Testis (tissue), 3 donors: ENCODE measurements around the gene CTNS. TPM values are rescaled to one million over a fixed set of nuclear protein-coding genes. Genes with fewer than 3 reads are reported as not detected.

Experiments
- DNase-seq: peaks from one replicate; pipeline ENCODE4 v3.0.0-alpha.2; 2019
- H3K27ac ChIP-seq, 2 donors: fragments of 200-600 bp; sonication (generic); one replicate each; pipeline ENCODE4 v1.5.1; 2019
- H3K27me3 ChIP-seq: fragments of 200-600 bp; sonication (generic); one replicate; pipeline ENCODE4 v1.5.1; 2019
- H3K36me3 ChIP-seq: fragments of 200-600 bp; sonication (generic); one replicate; pipeline ENCODE4 v1.5.1; 2017; ENCODE audit warnings: low read depth; ENCODE audit errors: missing control alignments
- H3K4me1 ChIP-seq: fragments of 200-600 bp; sonication (generic); one replicate; pipeline ENCODE4 v1.5.1; 2019
- H3K4me3 ChIP-seq, 2 donors: fragments of 200-600 bp; sonication (generic); one replicate each; pipeline ENCODE4 v1.5.1; 2017 to 2019
- H3K9me3 ChIP-seq: fragments of 200-600 bp; sonication (generic); one replicate; pipeline ENCODE4 v1.5.1; 2017
- CTCF ChIP-seq, 3 experiments: fragments of 450-650 bp in 2 of 3; fragments of 200-600 bp in 1 of 3; sonication (generic) in 1 of 3; IDR thresholded peaks; one replicate each; pipeline ENCODE4 v1.5.1; 2016 to 2019; ENCODE audit warnings: antibody characterized with exemption in 3 of 3, mild to moderate bottlenecking in 2 of 3, moderate library complexity in 1 of 3
- POLR2A ChIP-seq: fragments of 450-650 bp; IDR thresholded peaks from one replicate; pipeline ENCODE4 v1.6.1; 2017; ENCODE audit warnings: antibody characterized with exemption, mild to moderate bottlenecking, moderate library complexity
- WGBS, 2 donors: methylation state at CpG; one replicate each; pipeline ENCODE4 v1.1.5; 2018; 5-methylcytosine and 5-hydroxymethylcytosine counted together
- intact Hi-C: fragments of 100-400 bp; cut with DNase I; formaldehyde crosslinking; loops from one replicate; pipeline ENCODE4 v1.15.1; 2023; ENCODE audit warnings: low total_unique reads
- polyA plus RNA-seq: library from polyadenylated mRNA; stranded (reverse); fragments of 350-450 nt; fragmentation: Illumina TruSeq; extraction: RNeasy Lipid Tissue Mini Kit (QIAGEN cat#74804); gene quantifications from one replicate; pipeline ENCODE4 v1.2.3, GENCODE V29; 2014; ENCODE audit warnings: low read depth, low replicate concordance; ENCODE audit not compliant: insufficient read depth
- total RNA-seq, 2 donors: library from RNA; depleted of rRNA; stranded (reverse); fragments of >200 nt; gene quantifications; one replicate each; pipeline ENCODE4 v1.2.3, GENCODE V29; 2016

CTNS gene
- total and polyA plus RNA-seq, 3 donors from 2014 or later, result 43.8 to 57.3 (median 50.4) TPM

GRCh38 chr17:3659541-3660111 lies 23.1 kb downstream of the CTNS start:
- H3K36me3 ChIP-seq, result no peaks in the 10 kb centered on the region
- DNase-seq, result peak; percentile 89
- peaks cover 57% of the 10 kb centered on the region for H3K4me1 ChIP-seq
- H3K27me3 ChIP-seq, result no peaks in the 10 kb centered on the region
- TF ChIP-seq CTCF (IDR thresholded peaks at IDR 0.05), result peak in 2 of 3 experiments; percentile 16 to 26
- no peak for TF ChIP-seq POLR2A
- H3K27ac ChIP-seq, result peak overlapping the region; percentile 56 to 82
- H3K4me3 ChIP-seq, result no peak overlapping the region
- 23 to 29% methylated on average over 9 to 22 of the region's 22 CpGs for WGBS, 2 donors
- intact Hi-C loops, result no loop called here
- H3K9me3 ChIP-seq, result no peaks in the 10 kb centered on the region

DNA sequence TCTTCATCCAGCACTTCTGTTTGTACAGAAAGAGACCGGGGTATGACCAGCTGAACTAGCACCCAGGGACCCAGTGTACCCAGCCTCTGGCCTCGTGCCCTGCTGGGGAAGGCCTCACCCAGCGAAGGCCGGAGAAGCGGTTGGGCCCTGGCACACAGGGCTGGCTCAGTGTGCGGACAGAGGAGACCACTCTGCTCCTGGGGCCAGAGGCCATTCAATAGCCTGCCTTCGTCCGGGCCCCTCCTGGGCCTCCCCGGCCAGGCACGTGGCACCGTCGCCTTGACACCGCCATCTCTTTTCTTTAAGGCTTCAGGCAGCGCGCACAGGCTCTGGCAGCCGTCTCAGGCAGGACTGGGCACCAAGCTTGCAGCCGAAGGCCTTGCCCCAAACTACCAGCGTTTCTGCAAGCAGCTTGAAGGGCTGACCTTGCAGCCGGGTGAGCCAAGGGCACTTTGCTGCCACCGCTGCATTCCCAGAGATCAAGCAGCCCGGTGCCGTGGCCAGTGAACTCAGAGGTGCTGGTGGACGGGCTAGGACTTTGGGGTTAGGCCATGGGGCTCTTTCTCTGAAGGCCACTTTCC lies 23.8 kb downstream of the CTNS start:
- H3K36me3 ChIP-seq, result no peaks in the 10 kb centered on the region
- intact Hi-C loops, result no loop called here
- H3K4me3 ChIP-seq, result no peak overlapping the region
- 45 to 51% methylated on average over 4 to 22 of the region's 23 CpGs for WGBS, 2 donors
- peak overlapping the region; percentile 56 to 82 for H3K27ac ChIP-seq
- peak; percentile 55 for DNase-seq
- no peaks in the 10 kb centered on the region for H3K27me3 ChIP-seq
- H3K9me3 ChIP-seq, result no peaks in the 10 kb centered on the region
- peaks cover 57% of the 10 kb centered on the region for H3K4me1 ChIP-seq
- no peak for TF ChIP-seq POLR2A
- no peak for TF ChIP-seq CTCF (IDR thresholded peaks at IDR 0.05)

DNA sequence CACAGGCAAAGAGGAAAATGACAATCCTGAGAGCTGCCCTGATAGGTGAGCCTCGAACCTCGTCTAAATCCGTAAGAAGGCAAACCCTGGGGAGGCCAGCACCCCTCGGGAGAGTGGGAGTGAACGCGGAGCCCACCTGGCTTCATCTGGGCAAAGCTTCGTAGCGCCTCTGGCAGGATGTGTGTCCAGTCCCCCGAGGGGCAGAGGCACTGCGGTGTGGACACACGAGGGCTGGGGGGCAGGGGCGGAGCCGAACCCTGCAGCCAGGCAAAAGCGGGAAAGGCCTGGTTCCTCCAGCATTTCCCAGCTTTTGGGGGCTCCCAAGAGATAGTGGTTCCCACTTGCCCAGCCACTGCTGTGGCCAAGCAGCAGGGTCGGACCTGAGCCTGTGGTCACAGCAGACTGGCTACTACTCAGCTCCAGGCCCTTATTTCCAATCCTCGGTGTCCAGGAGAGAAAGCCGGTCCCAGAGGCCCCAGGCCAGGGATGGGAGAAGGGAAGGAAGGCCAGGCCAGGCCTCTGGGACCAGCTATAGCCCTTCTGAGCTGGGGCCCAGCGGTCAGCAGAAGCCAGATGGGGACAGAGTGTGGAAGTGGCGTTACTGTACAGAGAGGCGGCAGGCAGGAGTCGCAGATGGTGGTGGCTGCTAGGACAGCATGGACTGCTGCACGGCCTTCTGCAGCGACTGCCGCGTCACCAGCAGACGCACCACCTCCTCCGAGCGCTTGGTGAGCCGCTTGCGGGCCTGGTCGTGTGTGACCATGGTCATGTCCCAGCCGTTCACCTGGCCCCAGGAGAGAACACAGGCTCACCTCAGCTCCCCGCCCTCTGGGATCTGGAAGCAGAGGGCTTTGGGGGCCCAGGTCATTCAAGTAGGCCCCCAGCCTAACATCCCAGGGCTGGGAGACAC lies 26.8 kb downstream of the CTNS start:
- 72 to 78% methylated on average over 21 to 33 of the region's 33 CpGs for WGBS, 2 donors
- intact Hi-C loops, result no loop called here
- TF ChIP-seq CTCF (IDR thresholded peaks at IDR 0.05), result no peak
- TF ChIP-seq POLR2A, result no peak
- H3K36me3 ChIP-seq, result no peaks in the 10 kb centered on the region
- no peaks in the 10 kb centered on the region for H3K27me3 ChIP-seq
- DNase-seq, result no peak
- no peak overlapping the region for H3K27ac ChIP-seq
- H3K4me3 ChIP-seq, result no peak overlapping the region
- no peaks in the 10 kb centered on the region for H3K9me3 ChIP-seq
- peaks cover 55% of the 10 kb centered on the region for H3K4me1 ChIP-seq

GRCh38 chr17:3665834-3666233 lies 29.3 kb downstream of the CTNS start:
- Histone ChIP-seq H3K4me1 (peaks cover 37% of the 10 kb centered on the region), H3K27me3 (no peaks in the 10 kb centered on the region), H3K9me3 (no peaks in the 10 kb centered on the region), H3K27ac (peak overlapping the region in 1 of 2 donors; percentile 63), H3K4me3 (no peak overlapping the region), H3K36me3 (no peaks in the 10 kb centered on the region)
- DNase-seq, result peak; percentile 70
- TF ChIP-seq CTCF (IDR thresholded peaks at IDR 0.05) (no peak), POLR2A (no peak)
- 52 to 69% methylated on average over 5 of the region's 5 CpGs for WGBS, 2 donors
- intact Hi-C loops, result no loop called here
